Eye (tissue), 1 donor: ENCODE measurements around the gene NUP54.

Source experiments
- DNase-seq: peaks from one replicate; pipeline ENCODE4 v3.0.0-alpha.2; 2015

NUP54 gene, protein sequence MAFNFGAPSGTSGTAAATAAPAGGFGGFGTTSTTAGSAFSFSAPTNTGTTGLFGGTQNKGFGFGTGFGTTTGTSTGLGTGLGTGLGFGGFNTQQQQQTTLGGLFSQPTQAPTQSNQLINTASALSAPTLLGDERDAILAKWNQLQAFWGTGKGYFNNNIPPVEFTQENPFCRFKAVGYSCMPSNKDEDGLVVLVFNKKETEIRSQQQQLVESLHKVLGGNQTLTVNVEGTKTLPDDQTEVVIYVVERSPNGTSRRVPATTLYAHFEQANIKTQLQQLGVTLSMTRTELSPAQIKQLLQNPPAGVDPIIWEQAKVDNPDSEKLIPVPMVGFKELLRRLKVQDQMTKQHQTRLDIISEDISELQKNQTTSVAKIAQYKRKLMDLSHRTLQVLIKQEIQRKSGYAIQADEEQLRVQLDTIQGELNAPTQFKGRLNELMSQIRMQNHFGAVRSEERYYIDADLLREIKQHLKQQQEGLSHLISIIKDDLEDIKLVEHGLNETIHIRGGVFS

DNA sequence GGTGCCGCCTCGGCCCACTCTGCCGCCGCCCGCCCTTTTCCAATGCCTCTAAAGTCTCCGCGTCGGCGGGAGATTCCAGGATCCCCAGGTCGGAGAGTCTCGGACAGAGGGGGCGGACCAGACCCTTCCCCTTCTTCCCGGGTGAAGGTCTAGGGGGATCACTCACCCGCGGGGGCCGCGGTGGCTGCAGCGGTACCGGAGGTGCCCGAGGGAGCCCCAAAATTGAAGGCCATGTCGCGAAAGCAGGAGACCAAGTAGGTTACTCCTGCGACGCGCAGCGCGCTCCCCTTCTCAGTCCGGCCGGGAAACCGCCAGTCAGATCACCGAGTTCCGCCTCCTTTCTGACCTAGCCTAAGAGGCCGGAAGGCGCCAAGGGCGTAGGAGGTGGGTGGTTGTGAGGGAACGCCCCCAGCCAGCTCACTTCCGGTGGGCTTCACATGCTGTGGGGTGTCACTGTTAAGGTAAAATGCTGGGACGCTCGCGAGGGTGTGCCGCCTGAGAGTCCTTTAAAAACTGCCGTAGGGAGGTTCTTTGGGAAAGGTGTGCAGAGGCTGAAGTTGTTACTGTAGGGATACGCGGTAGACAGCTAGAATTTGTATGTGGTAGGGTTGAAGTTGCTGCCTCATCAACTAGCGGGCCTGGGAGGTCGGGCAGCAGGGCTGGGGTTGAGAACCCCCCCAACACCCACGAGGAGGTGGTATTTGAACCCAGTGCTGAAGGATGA is at the start of gene NUP54:
Gene NUP54, minus strand, starts transcription at position 256 of the 724 bp plus-strand sequence. Its CDS starts 23 bp downstream, at position 233.
- DNase-seq: peak; percentile 98

DNA sequence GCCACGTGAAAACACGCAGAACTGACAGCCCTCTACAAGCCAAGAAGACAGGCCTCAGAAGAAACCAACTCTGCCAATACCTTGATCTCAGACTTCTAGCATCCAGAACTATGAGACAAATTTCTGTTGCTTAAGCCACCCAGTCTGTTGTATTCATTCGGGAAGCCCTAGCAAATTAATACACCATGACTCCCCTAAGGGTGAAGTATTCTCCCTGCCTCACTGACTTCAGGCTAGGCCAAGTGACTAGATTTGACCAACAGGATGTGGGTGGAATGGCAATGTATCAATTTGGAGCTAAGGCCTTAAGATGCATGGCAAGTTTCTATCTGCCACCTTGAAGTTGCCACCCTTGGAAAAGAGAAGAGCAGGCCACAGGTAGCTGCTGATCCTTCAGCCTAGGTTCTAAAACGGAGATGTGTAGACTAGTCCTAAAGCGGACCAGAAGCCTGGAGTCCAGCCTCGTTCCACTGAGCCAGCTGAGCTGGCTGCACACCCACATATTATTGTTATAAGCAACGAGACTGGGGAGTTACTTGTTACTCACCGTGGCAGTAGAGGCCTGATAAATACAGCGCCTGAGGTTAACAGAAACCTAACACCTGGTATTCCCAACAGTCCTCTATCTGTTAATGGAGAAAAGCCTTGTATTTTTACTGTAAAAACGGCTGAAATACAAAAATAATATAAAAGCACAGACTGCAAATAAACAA is 49.0 kb upstream of the NUP54 start:
- peak; percentile 56 for DNase-seq

DNA sequence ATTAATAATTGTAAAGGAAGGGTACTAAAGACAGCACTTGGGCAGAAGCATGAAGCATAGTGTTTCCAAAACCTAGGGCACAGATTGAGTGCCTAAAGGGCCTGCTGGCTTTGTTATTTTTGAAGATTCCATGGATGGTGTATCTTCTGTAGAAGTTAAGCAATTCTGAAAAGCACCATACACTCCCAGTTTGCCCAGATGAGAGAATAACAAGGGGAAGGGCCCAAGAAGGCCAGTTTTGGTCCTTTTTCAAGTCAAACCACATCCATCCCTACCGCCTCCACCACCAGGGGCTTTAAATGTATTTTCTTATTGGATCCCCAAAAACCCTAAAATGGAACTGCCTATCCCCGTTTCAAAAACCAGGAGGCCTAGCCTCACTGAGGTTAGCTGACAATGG is 48.2 kb upstream of the NUP54 start:
- DNase-seq: no peak

DNA sequence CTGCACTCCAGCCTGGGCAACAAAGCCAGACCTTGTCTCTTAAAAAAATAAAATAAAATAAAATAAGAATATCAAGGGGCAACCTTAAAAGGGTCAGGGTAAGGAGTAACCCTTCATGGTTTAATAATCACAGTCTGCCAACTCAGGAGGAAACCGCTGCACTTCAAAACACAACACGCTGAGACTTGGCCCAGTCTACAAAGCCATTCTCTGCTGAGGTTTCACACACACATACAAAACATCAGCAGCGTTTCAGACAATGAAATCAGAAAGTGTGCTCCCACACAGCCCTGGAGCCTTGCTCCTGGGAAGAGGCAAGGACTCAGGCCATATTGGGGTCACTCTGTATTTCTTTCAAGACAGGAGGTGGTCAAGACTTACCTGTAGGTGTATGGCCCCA is 47.1 kb upstream of the NUP54 start:
- no peak for DNase-seq

DNA sequence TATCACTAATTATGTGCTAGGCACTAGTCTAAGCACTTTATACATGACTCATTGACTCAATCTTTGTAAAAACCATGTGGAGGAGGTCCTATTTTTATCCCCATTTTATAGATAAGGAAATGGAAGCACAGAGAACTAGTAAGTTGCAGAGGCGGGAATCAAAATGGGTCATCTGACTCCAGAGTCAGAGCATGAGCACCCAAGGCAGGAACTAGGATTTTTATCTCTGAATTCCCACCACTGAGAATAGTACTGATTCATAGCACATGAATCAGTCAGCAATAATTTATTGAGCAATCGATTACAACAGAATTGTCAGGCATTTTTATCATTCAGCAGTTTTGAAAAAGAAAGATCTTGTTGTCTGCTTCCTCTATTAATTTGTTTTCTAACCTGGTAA is 46.1 kb upstream of the NUP54 start:
- DNase-seq: no peak

DNA sequence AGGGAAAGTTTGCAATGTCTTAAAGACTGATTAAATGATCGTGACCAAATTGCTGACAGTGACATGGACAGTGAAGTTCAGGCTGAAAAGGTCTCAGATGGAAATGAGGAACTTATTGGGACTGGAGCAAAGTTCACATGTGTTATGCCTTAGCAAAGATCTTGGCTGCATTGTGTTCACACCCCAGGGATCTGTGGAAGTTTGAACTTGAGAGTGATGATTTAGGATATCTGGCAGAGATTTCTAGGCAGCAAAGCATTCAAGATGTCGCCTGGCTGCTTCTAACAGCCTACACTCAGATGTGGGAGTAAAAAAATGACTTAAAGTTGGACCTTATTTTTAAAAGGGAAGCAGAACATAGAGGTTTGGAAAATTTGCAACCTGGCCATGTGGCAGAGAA is 44.0 kb upstream of the NUP54 start:
- no peak for DNase-seq

DNA sequence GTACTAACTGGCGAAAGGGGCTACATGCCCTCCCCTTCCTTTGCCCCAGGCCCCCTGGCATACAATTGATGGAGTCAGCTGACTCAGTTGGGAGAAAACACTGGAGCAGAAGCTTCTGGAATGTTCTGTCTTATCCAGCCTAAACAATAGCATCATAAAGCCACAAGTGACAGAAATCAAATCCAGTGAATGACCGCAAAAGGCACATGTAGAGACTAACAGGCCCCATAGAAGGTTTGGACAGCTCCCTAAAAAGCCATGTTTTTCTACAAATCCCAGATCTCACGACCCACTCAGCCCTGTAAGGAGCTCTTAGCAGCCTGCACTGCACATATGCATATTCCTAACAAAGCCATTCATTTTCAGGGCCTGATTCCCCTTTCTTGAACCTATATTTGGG is 40.4 kb upstream of the NUP54 start:
- DNase-seq: no peak

DNA sequence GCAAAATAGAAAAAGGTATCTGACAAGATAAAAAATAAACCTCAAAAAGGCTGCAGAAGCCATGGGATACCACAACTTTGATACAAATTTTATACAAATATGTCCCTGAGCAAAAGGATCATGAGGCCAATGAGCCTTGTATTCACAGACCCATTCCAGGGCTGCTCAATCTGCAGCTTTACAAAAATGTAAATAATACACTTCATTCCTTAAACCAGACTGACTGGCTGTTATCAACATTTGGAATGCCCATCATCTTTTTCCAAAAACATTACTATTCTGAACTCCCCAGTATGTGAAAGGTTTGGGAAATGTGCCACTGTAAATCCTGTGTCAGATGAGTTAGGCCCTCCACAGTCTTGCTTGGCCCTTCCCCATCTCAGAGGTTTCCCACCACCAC is 40.0 kb upstream of the NUP54 start:
- no peak for DNase-seq

DNA sequence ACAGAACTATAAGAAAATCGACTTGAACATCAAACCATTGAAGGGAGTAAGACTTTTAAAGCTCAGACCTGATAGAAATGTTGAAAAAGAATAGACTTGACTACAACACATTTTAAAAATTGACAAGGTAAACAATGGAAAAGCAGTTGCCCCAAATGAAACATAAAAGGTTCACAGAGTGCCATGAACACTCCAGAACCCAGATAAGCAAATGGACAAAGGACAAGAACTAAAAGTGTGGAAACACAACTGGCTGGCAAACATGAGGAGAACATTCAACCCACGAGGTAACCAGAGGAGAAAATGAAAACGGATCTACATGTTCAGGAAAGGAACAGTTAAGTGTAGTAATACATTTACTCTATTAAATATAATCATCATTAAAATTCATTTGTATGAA is 39.0 kb upstream of the NUP54 start:
- no peak for DNase-seq

DNA sequence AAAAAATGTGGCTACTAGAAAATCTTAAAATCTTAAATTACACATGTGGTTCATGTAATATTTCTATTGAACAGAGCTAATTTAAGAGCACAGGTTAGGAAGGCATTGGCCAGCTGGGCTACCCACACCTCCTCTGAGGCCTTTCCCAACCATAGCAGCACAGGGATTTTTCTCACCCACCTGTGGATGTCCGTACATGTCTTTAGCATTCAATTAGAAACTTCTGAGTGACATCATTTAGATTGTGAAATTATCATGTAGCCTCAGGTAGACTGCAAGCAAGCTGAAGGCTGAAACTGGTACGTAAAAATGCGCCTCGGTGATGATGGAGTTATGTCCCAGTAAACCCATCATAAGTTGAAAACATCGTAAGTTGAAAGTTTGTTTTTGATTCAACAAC is 34.3 kb upstream of the NUP54 start:
- DNase-seq: no peak

DNA sequence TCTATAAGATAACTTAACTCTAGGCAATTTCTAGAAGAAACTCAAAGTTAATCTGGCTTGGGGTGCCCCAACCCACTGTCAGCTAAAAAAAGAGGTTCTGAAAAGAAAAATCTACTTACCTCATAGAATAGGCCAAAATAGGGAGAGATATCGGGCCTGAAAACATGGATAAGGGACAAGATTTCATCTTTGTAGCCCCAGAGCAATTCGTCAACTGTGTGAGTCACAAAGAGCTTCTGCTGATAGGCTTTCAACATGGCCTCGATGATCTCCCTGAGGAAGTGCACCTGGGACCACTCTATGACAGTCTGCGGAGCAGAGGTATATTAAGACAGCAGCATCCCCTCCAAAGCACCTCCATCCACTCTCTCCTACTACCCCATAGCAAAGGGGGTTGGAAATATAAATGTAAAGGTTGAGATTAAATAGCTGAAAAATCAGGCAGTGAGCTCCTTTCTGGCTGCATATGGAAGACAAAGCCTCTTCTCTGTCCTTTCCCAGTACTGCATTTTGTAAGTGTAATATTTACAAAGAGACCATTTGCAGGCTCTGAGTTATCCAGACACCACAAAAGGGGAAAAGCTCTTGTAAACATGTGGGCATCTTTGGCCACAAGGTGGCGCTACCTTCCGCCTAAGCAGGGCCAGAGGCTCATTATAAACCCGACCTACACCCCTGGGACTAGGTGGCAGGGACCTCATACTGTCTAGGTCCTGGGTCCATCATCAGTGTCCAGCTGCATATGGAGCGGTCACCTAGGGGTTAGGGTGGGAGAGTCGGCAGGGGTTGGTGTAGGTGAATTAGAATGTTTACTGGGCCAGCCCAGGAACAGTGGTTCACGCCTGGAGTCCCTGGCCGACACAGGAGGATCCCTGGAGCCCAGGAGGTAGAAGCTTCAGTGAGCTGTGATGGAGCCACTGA is 31.5 kb upstream of the NUP54 start:
- DNase-seq: peak; percentile 94

DNA sequence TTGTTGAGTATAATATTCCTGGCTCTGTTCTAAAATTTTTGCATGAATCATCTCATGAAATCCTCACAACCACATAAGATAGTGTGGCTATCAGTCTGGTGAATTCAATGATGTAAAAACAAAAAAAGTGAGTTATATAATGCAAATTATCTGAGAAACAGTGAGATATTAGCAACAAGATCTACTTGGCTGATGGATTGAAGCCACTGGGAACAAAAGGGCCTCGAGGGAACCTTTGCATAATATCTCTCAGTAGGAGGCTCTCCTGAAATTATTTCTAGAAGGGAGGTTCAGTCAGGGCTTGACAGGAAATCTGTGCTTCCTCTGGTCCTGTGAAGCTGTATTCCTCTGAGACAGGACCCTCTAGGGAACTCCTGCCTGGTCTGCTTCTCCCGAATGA is 30.1 kb upstream of the NUP54 start:
- DNase-seq: no peak

DNA sequence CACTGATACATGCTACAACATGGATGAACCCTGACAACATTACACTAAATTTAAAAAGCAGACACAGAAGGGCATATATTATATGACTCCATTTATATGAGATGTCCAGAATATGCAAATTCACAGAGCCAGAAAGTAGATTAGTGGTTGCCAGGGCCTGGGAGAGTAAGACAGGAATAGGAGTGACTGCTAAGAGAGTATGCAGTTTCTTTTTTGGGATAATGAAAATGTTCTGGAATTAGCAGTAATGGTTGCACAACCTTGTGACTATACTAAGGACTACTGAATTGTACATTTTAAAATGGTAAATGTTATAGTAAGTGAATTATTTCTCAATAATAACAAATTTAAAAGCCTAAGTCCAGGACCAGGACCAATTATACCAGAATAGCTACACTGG is 29.5 kb upstream of the NUP54 start:
- DNase-seq: no peak

DNA sequence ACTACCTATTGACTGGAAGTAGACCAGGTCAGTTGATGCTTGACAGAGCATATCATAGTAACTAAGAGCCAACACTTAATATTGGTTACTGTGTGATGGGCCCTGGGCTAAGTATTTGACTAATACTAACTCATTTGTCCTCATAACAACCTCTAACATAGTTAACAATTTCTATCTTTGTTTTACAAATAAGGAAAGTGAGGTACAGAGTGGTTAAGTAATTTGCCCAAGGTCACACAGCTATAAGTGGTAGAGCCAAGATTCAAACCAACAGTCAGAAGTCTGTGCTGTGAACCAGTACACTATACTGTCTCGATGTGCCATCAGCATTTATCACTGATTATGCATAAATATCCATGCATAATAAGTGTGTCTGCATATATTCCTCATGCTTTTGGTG is 27.1 kb upstream of the NUP54 start:
- DNase-seq: no peak

DNA sequence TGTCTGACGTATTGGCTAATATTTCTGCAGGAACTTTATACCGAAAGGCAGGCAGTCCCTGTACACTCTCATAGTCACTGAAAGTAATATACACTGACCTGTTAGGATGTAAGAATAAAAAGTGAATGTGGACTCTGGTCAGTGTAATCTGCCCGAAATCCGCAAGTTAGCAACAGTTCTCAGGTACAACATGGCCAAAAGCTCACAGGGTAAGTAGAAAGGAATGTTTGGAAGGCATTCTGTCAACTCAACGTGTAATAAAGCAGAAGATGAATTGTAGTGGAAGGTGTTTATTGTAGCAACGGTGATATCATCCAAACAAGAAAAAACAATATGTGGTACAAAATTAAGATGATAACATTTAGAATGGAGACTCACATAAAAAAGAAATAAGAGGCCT is 26.0 kb upstream of the NUP54 start:
- no peak for DNase-seq

DNA sequence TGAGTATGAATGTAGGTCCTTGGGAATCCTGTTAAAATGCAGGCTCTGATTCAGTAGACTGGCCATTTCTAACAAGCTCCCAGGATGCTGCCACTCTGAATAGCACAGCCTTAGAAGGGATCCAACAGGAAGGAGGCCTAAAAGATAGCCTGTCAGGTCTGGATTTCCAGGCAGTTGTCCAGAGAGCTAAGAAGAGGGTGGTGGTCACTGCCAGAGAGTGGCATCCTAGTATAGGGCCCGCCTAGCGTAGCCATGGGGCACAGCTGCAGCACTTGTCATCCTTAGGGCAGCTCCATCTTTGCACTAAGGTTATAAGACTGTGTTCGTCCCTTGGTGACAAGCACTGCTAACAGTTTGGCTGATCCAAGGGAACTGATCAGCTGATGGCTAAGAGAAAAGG is 20.5 kb upstream of the NUP54 start:
- DNase-seq: no peak

DNA sequence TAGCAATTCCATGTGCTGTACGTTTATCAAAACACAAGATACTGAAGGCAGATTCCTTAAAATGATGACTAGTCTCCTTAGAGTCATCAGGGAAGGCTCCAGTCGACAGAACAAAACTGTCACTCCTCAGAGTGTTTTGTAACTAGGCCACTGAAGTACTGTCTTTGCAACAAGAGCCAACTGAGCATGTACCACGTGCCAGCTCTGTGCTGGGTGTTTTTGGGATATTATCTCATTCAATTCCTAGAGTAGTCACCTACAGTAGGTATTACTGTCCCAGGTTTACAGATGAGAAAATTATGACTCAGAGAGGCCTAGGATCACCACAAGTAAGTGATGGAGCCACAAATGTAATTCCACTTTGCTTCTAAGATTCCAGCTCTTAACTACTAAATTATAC is 18.3 kb upstream of the NUP54 start:
- no peak for DNase-seq

DNA sequence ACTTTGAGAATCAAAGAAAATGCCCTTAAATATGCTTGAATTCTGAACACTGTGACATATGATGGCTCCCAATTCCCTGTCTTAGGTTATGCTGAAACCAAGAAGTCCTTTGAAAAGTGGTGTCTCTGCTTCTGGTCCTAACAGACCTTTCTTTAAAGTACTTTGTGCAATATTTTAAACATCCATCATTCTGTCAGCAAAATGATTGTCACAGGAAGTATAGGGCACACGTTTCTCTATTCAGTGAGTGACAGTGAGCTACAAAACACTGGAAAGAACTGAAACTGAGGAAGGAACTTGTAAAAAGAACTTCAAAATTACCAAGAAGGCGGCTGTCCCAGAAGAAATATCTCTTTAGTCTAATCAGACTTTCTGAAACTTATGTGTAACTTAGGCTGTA is 12.2 kb upstream of the NUP54 start:
- DNase-seq: no peak

DNA sequence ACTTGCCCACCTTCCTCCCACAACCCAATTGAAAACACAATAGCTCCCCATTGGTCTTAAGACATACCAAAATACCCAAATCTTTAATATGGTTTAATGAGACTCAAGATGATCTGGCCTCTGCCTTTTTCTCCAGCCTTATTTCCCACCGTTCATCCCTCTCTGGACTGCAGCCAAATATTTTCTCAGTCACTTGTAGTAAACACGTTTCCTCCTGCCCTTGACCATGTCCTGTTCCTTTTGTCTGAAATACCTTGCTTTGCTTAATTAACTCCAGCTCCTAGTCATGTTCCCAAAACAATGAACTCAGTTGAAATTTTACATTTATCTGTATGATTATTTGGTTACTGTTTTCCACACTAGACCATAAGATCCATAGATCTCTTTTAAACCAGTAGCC is 8.4 kb upstream of the NUP54 start:
- no peak for DNase-seq

DNA sequence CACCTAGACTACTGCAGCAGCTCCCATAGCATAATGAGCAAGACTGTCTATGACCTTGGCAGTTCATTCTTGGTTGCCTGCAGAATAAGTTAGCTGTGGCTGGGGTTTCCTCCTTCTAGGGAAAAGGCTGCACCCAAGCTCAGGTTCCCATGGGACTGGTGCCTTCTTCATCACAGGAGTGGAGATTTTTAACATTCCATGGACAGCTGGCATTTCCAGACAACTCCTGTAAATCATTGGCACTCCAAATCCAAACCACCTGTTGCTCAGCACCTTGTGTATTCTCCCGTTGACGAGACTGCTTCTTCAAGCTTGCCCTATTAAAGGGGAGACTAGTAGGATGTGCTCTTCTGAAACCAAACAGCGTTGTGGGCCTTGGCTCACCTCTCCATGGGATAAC is 7.8 kb upstream of the NUP54 start:
- DNase-seq: no peak

DNA sequence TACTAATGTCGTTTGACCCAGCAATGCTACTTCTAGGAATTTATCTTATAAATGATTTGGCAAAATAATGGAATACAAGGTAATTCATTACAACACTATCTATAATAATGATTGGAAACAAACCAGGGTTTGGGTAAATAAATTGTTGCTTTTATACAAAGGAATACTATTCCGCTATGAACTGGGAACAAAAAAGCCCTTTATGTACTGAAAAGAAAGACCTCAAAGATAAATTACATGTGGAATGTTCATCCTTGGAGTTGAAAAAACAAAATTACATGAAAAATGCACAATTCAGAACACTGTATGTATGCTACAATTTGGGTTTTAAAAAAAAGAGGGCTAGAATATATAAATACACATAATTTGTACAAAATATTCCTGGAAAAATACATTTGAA is 5.2 kb upstream of the NUP54 start:
- DNase-seq: no peak

DNA sequence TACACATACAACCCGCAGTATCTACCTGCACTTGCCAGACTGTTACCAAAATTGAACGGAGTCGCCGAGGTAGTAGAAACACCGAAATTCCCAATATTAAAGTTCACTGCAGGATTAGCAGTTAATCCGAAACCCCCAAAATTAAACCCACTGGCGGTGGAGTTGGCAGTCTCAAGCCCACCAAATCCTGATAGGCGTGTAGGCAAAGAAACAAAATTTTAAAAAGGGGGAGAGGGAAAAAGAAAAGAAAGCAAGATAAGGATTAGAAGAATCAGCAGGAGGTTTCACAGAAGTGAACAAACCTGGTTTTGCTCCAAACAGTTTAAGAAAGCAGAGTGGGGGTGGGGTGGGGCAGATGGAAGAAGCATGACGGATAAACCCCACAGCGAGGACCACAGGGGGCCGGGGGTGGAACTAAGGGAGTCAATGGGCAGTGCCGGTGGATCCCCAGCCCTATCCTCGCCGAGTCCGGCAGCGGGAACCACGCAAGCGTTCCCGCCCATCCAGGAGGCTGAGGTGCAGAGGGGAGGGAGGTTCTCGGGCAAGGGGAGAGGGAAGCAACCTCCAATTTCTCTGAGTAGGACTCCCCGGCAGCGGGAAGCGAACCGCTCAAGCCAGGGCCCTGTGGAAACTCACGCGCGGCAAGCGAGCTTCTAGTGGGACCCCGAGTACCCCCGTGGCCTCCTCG is 599 bp downstream of the NUP54 start:
- DNase-seq: peak; percentile 80
